Measurements from ENCODE around the gene SIK3. TPM values are rescaled to one million over a fixed set of nuclear protein-coding genes. Genes with fewer than 3 reads are reported as not detected.
"Not testable (repeated sequence)": the region's sequence is repeated elsewhere in the genome, so short reads cannot be mapped to it uniquely, and the experiment has no call there.

Gene SIK3
- total RNA-seq, 1 donor from 2014 or later, result 68.9 TPM

GRCh38 chr11:117112939-117113338 lies 14.7 kb upstream of the SIK3 start:
- DNase-seq (ENCODE audit: low spot score); intact Hi-C loops (cut with DNase I); ATAC-seq: not testable (repeated sequence)

DNA sequence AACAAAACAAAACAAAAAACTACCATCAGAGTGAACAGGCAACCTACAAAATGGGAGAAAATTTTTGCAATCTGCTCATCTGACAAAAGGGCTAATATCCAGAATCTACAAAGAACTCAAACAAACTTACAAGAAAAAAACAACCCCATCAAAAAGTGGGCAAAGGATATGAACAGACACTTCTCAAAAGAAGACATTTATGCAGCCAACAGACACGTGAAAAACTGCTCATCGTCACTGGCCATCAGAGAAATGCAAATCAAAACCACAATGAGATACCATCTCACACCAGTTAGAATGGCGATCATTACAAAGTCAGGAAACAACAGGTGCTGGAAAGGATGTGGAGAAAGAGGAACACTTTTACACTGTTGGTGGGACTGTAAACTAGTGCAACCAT lies 14.3 kb upstream of the SIK3 start:
- ATAC-seq; DNase-seq (ENCODE audit: low spot score); intact Hi-C loops (cut with DNase I): not testable (repeated sequence)

DNA sequence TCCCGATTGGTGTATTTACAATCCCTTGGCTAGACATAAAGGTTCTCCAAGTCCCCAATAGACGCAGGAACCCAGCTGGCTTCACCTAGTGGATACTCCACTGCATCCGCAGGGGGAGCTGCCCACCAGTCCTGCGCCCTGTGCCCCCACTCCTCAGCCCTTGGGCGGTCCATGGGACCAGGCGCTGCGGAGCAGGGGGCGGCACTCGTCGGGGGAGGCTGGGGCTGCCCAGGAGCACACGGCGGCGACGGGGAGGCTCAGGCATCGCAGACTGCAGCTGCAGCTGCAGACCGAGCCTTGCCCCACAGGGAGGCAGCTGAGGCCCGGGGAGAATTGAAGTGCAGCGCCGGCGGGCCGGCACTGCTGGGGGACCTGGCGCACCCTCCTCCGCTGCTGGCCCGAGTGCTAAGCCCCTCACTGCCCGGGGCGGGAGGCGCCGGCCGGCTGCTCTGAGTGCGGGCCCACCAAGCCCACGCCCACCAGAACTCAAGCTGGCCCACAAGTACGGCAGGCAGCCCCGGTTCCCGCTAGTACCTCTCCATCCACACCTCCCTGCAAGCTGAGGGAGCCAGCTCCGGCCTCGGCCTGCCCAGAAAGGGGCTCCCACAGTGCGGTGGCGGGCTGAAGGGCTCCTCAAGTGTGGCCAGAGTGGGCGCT lies 12.2 kb upstream of the SIK3 start:
- intact Hi-C loops (cut with DNase I), result no loop called here

DNA sequence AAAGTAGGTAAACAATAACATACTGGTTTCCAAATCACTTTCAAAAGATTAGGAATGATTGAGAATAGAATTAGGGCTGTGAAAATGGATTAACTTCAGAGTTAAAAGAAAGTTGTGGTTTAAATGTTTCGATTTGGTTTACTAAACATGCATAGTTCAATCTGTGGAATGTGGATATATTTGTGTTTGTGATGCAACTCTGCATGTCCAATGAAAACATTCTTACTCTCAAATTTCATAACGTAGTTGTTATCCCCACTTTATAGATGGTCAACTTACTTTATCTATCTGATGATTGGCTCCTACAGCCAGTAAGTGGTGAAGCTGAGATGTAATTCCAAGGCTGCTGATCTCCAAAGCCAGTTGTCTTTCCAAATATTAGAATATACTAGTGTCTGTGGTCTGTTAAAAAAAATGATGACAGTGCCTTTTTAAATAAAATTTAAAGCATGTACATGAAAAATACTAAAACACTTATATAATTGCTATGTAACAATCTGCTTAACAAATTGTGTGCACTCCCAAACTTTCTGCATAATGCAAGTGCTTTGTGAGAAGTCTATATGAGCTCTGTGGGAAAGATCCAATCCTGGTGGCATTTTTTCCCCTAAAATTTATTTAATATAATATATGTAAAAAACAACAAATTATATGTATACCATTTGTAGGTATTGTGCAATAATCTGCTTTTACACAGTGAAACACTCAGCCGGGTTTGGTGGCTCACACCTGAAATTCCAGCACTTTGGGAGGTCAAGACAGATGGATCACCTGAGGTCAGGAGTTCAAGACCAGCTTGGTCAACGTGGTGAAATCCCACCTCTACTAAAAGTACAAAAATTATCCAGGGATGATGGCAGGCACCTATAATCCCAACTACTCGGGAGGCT lies 9.7 kb upstream of the SIK3 start:
- intact Hi-C loops (cut with DNase I), result loop anchor here (10.0 kb wide), 1 partner anchor 323 kb away; the partner anchor contains the start of gene ZPR1
- no peak for ATAC-seq
- no peak for DNase-seq (ENCODE audit: low spot score)

More for the DNA sequence above, 12.2 kb upstream of the SIK3 start:
- ATAC-seq (no peak), DNase-seq (ENCODE audit: low spot score) (no peak)

GRCh38 chr11:117100556-117100955 lies 2.3 kb upstream of the SIK3 start:
- intact Hi-C loops (cut with DNase I), result loop anchor here (5.0 to 10.0 kb wide), 2 partner anchors 223 to 316 kb away; partner anchors contain the start of gene ZPR1
- ATAC-seq, result no peak

GRCh38 chr11:117099696-117100095 lies 1.5 kb upstream of the SIK3 start:
- intact Hi-C loops (cut with DNase I), result loop anchor here (5.0 to 10.0 kb wide), 2 partner anchors 222 to 315 kb away; partner anchors contain the start of gene ZPR1
- DNase-seq (ENCODE audit: low spot score) (no peak), ATAC-seq (no peak)

More at GRCh38 chr11:117100556-117100955, 2.3 kb upstream of the SIK3 start:
- DNase-seq (ENCODE audit: low spot score), result no peak

GRCh38 chr11:117097389-117098268 lies 599 bp downstream of the SIK3 start:
- ATAC-seq, result peak; percentile 21
- intact Hi-C loops (cut with DNase I), result no loop called here
- DNase-seq (ENCODE audit: low spot score), result peak; percentile 76

- ATAC-seq (no peak), DNase-seq (ENCODE audit: low spot score) (no peak)
These were observed 1.2 kb downstream of the SIK3 start for GRCh38 chr11:117097014-117097388.

GRCh38 chr11:117096201-117096991 lies 1.8 kb downstream of the SIK3 start:
- intact Hi-C loops (cut with DNase I), result no loop called here
- DNase-seq (ENCODE audit: low spot score), result no peak
- ATAC-seq, result no peak

More at GRCh38 chr11:117097014-117097388, 1.2 kb downstream of the SIK3 start:
- intact Hi-C loops (cut with DNase I), result no loop called here

GRCh38 chr11:117095284-117096161 lies 2.7 kb downstream of the SIK3 start:
- no peak for ATAC-seq
- intact Hi-C loops (cut with DNase I), result no loop called here
- no peak for DNase-seq (ENCODE audit: low spot score)

- ATAC-seq (no peak), DNase-seq (ENCODE audit: low spot score) (no peak)
- intact Hi-C loops (cut with DNase I), result no loop called here
These were observed 3.5 kb downstream of the SIK3 start for GRCh38 chr11:117094776-117095175.

GRCh38 chr11:117092951-117093590 lies 5.2 kb downstream of the SIK3 start:
- ATAC-seq (no peak), DNase-seq (ENCODE audit: low spot score) (no peak)
- intact Hi-C loops (cut with DNase I), result no loop called here

GRCh38 chr11:117091753-117092477 lies 6.3 kb downstream of the SIK3 start:
- intact Hi-C loops (cut with DNase I), result no loop called here
- DNase-seq (ENCODE audit: low spot score) (no peak), ATAC-seq (no peak)

GRCh38 chr11:117090111-117090706 lies 8.0 kb downstream of the SIK3 start:
- intact Hi-C loops (cut with DNase I), result no loop called here
- ATAC-seq, result no peak
- DNase-seq (ENCODE audit: low spot score), result no peak

GRCh38 chr11:117089685-117090084 lies 8.5 kb downstream of the SIK3 start:
- no peak for ATAC-seq
- intact Hi-C loops (cut with DNase I), result no loop called here
- no peak for DNase-seq (ENCODE audit: low spot score)

GRCh38 chr11:117087446-117087845 lies 10.8 kb downstream of the SIK3 start:
- no peak for DNase-seq (ENCODE audit: low spot score)
- no peak for ATAC-seq
- intact Hi-C loops (cut with DNase I), result no loop called here
